CD4-positive, alpha-beta T cell treated with Interleukin-6 for 4 hours (primary cell): ENCODE results near the gene LRCH4.
A peak's percentile ranks its signal among the peaks of the same experiment; 100 is the strongest.
"Not testable (repeated sequence)": the region's sequence is repeated elsewhere in the genome, so short reads cannot be mapped to it uniquely, and the experiment has no call there.

Experiments used
- DNase-seq: peaks from one replicate; pipeline ENCODE4 v3.0.0-alpha.2; 2020; ENCODE audit warnings: mixed read lengths

The LRCH4 gene

GRCh38 chr7:100543586-100543985 is 42.3 kb downstream of the LRCH4 start:
- no peak for DNase-seq

DNA sequence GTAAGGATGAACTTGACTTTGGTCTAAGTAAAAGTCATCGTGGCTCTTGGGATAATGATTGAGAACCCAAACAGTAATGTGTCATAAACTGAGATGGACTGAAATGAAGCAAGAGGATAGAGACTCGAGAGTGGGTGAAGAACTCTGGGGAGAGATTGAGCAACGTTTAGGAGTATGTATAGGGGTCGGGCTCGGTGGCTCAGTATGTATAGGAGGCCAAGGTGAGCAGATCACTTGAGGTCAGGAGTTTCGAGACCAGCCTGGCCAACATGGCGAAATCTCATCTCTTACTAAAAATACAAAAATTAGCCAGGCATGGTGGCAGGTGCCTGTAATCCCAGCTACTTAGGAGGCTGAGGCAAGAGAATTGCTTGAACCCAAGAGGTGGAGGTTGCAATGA is 44.6 kb downstream of the LRCH4 start:
- not testable (repeated sequence) for DNase-seq

- DNase-seq = no peak
Measured at GRCh38 chr7:100540073-100540723, 45.7 kb downstream of the LRCH4 start.

DNA sequence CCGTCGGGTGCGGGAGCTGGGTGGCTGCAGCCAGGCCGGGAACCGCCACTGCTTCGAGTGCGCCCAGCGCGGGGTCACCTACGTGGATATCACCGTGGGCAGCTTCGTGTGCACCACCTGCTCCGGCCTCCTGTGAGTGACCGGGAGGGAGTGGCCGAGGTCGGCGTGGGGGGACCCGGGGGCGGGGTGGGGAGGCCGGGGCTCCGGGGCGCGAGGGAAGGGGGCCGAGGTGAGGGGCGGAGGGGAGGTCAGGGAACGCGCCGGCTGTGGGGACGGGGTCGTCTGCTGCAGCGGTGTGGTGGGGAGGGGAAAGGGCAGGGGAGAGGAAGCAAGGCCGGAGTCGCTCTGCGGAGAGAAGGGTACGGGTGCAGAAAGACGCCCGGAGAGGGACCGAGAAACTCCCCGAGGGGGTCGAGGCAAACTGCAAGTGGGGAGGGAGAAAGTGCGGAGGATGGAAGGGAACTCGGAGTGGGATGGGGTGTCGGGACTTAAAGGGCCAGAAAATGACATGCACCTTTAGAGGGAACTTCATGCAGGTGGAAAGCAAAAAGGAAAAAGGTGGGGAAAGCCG is 46.4 kb downstream of the LRCH4 start:
- peak; percentile 16 for DNase-seq

DNA sequence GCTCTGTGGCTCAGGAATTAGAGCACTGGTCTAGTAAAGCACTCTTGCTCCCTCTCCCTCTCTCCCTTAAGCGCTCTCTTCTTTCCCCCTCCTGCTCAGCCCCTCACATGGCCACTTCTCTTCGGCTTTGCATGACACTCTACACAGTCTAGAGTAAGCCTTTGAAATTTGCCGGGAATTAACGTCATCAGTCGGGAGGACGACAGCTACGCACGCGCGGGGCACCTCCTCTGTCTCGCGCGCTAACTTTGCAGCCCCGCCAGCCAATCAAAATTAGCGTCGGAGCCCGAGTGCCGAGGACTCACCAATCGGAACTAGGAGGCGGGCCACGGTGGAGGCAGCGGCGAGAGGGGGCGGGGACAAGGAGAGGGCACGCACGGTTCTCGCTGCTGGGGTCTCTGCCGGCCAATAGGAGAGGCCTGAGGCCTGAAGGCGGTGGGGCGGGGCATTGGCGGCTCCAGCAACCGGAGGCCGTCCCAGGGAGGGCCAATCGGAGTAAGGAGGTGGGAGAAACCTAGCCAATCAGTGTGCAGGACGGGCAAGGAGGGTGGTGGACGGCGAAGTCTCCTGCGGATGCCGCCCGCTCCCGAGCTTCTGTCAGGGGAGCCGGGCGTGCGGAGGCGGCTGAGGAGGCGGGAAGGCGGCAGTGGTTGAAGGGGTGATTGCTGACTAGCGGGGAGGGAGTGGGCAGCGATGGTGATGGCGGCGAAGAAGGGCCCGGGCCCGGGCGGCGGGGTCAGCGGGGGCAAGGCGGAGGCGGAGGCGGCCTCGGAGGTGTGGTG is 47.1 kb downstream of the LRCH4 start, which contains the start of gene AGFG2:
Gene AGFG2, plus strand, starts transcription at position 550 of the 782 bp plus-strand sequence. Its CDS starts 144 bp downstream, at position 694.
- DNase-seq = peak; percentile 100

GRCh38 chr7:100538348-100538653 is 47.6 kb downstream of the LRCH4 start:
- DNase-seq = no peak

DNA sequence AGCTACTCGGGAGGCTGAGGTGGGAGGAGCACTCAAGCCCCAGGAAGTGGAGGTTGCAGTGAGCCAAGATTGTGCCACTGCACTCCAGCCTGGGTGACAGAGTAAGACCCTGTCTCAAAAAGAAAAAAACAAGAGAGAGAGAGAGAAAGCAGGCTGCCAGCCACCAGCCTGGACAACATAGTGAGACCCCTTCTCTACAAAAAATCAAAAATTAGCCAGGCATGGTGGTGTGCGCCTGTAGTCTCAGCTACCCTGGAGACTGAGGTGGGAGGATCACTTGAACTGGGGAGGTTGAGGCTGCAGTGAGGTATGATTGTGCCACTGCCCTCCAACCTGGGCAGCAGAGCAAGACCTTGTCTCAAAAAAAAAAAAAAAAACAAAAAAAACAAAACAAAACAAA is 49.2 kb downstream of the LRCH4 start:
- not testable (repeated sequence) for DNase-seq

DNA sequence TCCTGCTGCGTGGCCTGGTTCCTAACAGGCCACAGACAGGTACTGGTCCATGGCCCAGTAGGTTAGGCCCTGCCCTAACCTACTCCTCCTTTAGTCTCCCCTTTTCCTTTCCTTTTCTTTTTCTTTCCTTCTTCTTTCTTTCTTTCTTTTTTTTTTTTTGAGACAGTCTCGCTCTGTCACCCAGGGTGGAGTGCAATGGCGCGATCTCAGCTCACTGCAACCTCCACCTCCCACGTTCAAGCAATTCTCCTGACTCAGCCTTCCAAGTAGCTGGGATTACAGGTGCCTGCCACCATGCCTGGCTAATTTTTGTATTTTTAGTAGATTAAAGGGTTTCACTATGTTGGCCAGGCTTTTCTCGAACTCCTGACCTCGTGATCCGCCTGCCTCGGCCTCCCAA is 49.9 kb downstream of the LRCH4 start:
- DNase-seq = not testable (repeated sequence)

DNA sequence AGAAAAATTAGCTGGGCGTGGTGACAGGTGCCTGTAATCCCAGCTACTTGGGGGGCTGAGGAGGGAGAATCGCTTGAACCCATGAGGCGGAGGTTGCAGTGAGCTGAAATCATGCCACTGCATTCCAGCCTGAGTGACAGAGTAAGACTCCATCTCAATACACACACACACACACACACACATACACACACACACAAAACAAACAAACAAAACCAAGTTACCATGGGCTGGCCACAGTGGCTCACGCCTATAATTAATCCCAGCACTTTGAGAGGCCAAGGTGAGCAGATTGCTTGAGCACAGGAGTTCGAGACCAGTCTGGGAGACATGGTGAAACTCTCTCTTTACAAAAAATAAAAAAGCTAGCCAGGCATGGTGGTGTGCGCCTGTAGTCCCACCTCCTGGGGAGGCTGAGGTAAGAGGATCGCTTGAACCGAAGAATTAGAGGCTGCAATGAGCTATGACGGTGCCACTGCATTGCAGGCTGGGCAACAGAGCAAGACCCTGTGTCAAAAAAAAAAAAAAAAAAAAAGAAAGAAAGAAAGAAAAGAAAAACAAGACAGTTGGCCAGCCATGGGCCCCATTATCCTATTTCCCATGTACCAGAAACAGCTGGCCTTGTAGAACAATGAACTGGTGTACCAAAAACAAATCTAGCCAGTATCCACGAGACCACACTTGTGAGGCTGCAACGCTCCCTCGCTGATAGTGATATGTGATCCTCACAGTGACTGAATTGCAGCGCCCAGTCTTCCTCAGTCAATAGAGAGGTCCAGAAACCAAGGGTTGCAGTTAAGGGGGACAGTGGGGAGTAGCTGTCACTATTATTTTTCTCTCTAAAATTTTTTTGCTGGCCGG is 53.5 kb downstream of the LRCH4 start:
- DNase-seq = no peak

DNA sequence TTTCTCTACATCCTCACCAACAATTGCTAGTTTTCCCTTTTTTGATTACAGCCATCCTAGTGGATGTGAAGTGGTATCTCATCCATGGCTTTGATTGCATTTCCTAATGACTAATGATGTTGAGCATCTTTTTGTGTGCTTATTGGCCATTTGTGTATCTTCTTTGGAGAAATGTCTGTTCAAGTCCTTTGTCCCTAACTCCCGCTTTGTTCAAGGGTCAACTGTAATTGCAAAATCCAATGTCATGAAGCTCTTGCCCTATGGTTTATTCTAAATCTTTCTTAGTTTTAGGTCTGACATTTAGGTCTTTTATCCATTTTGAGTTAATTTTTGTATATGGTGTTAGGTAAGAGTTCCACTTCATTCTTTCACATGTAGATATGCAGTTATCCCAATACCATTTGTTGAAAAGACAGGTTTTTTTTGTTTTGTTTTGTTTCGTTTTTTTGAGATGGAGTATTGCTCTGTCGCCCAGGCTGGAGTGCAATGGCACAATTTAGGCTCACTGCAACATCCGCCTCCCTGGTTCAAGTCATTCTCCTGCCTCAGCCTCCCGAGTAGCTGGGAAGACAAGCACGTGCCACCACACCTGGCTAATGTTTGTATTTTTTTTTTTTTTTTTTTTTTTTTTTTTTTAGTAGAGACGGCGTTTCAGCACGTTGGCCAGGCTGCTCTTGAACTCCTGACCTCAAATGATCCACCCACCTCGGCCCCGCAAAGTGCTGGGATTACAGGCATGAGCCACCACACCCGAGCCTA is 57.6 kb downstream of the LRCH4 start:
- DNase-seq = not testable (repeated sequence)
